ENCODE data around the gene GPRIN3. TPM values are rescaled to one million over a fixed set of nuclear protein-coding genes. Genes with fewer than 3 reads are reported as not detected.

Gene GPRIN3
- total and polyA plus RNA-seq, 4 experiments from 2014 or later, result 6.9 to 32.5 (median 25.7) TPM

- POLR2A ChIA-PET (ENCODE audit: partially characterized antibody), result no interaction called here
- no peak overlapping the region for H3K4me3 Mint-ChIP-seq
- H3K27me3 Mint-ChIP-seq, result peaks cover 4% of the 10 kb centered on the region in 2 donors
- Histone ChIP-seq H3K36me3 (ENCODE audit: insufficient read depth, low read length) (no peaks in the 10 kb centered on the region), H3K4me1 (ENCODE audit: insufficient read depth, low read length) (no peaks in the 10 kb centered on the region), H3K9me3 (ENCODE audit: control insufficient read depth in 1 of 2, low read length in 2 of 2) (no peaks in the 10 kb centered on the region), H3K27ac (ENCODE audit: low read depth, low read length) (no peak overlapping the region), H3K4me3 (ENCODE audit: low read length in 2 of 2) (no peak overlapping the region), H3K27me3 (ENCODE audit: insufficient read depth, low read length) (no peaks in the 10 kb centered on the region)
- CTCF ChIA-PET (ENCODE audit: partially characterized antibody), result interaction anchor here (1.6 to 3.2 kb wide), 2 partner anchors 10 to 219 kb away, joined by 9 to 14 read pairs; no protein-coding TSS in a partner anchor
- intact Hi-C loops (cut with micrococcal nuclease), result no loop called here
- H3K4me1 Mint-ChIP-seq, result no peaks in the 10 kb centered on the region
- DNase-seq, result no peak
- H3K27ac Mint-ChIP-seq, result no peak overlapping the region
- peaks cover 0 to 5% (median 0%) of the 10 kb centered on the region in 8 donors for H3K9me3 Mint-ChIP-seq
- H3K36me3 Mint-ChIP-seq, result no peaks in the 10 kb centered on the region
Measured at GRCh38 chr4:89216422-89216821, 91.2 kb downstream of the GPRIN3 start.

- Histone ChIP-seq H3K9me3 (ENCODE audit: control insufficient read depth in 1 of 2, low read length in 2 of 2) (no peaks in the 10 kb centered on the region), H3K4me1 (ENCODE audit: insufficient read depth, low read length) (no peaks in the 10 kb centered on the region), H3K27me3 (ENCODE audit: insufficient read depth, low read length) (no peaks in the 10 kb centered on the region), H3K4me3 (ENCODE audit: low read length in 2 of 2) (no peak overlapping the region), H3K27ac (ENCODE audit: low read depth, low read length) (no peak overlapping the region), H3K36me3 (ENCODE audit: insufficient read depth, low read length) (no peaks in the 10 kb centered on the region)
- Mint-ChIP-seq H3K27ac (no peak overlapping the region), H3K9me3 (peaks cover 0 to 6% (median 0%) of the 10 kb centered on the region in 8 donors), H3K27me3 (peaks cover 4 to 5% of the 10 kb centered on the region in 2 donors), H3K36me3 (no peaks in the 10 kb centered on the region), H3K4me1 (no peaks in the 10 kb centered on the region), H3K4me3 (no peak overlapping the region)
- intact Hi-C loops (cut with micrococcal nuclease), result no loop called here
- POLR2A ChIA-PET (ENCODE audit: partially characterized antibody), result no interaction called here
- DNase-seq, result no peak
- CTCF ChIA-PET (ENCODE audit: partially characterized antibody), result interaction anchor here (0.8 to 3.2 kb wide), 2 partner anchors 11 to 219 kb away, joined by 3 to 14 read pairs; no protein-coding TSS in a partner anchor
Measured at GRCh38 chr4:89215736-89216135, 91.9 kb downstream of the GPRIN3 start.

- H3K9me3 ChIP-seq (ENCODE audit: control insufficient read depth in 1 of 2, low read length in 2 of 2), result no peaks in the 10 kb centered on the region
- intact Hi-C loops (cut with micrococcal nuclease), result no loop called here
- H3K9me3 Mint-ChIP-seq, result peaks cover 0 to 6% (median under 1%) of the 10 kb centered on the region in 8 donors
- no peak overlapping the region for H3K27ac Mint-ChIP-seq
- no peaks in the 10 kb centered on the region for H3K36me3 ChIP-seq (ENCODE audit: insufficient read depth, low read length)
- DNase-seq, result no peak
- no peaks in the 10 kb centered on the region for H3K4me1 ChIP-seq (ENCODE audit: insufficient read depth, low read length)
- H3K27me3 Mint-ChIP-seq, result peaks cover 4 to 5% of the 10 kb centered on the region in 2 donors
- H3K27ac ChIP-seq (ENCODE audit: low read depth, low read length), result no peak overlapping the region
- H3K36me3 Mint-ChIP-seq, result no peaks in the 10 kb centered on the region
- H3K27me3 ChIP-seq (ENCODE audit: insufficient read depth, low read length), result no peaks in the 10 kb centered on the region
- CTCF ChIA-PET (ENCODE audit: partially characterized antibody), result no interaction called here
- H3K4me3 ChIP-seq (ENCODE audit: low read length in 2 of 2), result no peak overlapping the region
- no peaks in the 10 kb centered on the region for H3K4me1 Mint-ChIP-seq
- H3K4me3 Mint-ChIP-seq, result no peak overlapping the region
- POLR2A ChIA-PET (ENCODE audit: partially characterized antibody), result interaction anchor here (0.6 kb wide), 1 partner anchor 682 kb away, joined by 3 read pairs; no protein-coding TSS in a partner anchor
Measured at GRCh38 chr4:89214308-89214707, 93.3 kb downstream of the GPRIN3 start.

GRCh38 chr4:89213382-89213701 lies 94.3 kb downstream of the GPRIN3 start:
- peaks cover 0 to 8% (median 2%) of the 10 kb centered on the region in 8 donors for H3K9me3 Mint-ChIP-seq
- H3K27ac Mint-ChIP-seq, result no peak overlapping the region
- DNase-seq, result no peak
- no peaks in the 10 kb centered on the region for H3K4me1 ChIP-seq (ENCODE audit: insufficient read depth, low read length)
- H3K4me1 Mint-ChIP-seq, result no peaks in the 10 kb centered on the region
- no peak overlapping the region for H3K4me3 ChIP-seq (ENCODE audit: low read length in 2 of 2)
- H3K27me3 ChIP-seq (ENCODE audit: insufficient read depth, low read length), result no peaks in the 10 kb centered on the region
- no peaks in the 10 kb centered on the region for H3K9me3 ChIP-seq (ENCODE audit: control insufficient read depth in 1 of 2, low read length in 2 of 2)
- POLR2A ChIA-PET (ENCODE audit: partially characterized antibody), result no interaction called here
- no peaks in the 10 kb centered on the region for H3K36me3 ChIP-seq (ENCODE audit: insufficient read depth, low read length)
- no peaks in the 10 kb centered on the region for H3K36me3 Mint-ChIP-seq
- peaks cover 4 to 5% of the 10 kb centered on the region in 2 donors for H3K27me3 Mint-ChIP-seq
- CTCF ChIA-PET (ENCODE audit: partially characterized antibody), result interaction anchor here (0.8 kb wide), 1 partner anchor 13 kb away, joined by 3 read pairs; no protein-coding TSS in a partner anchor
- no peak overlapping the region for H3K27ac ChIP-seq (ENCODE audit: low read depth, low read length)
- no peak overlapping the region for H3K4me3 Mint-ChIP-seq
- intact Hi-C loops (cut with micrococcal nuclease), result no loop called here

GRCh38 chr4:89212666-89213381 lies 94.8 kb downstream of the GPRIN3 start:
- Mint-ChIP-seq H3K4me1 (no peaks in the 10 kb centered on the region), H3K4me3 (no peak overlapping the region), H3K36me3 (no peaks in the 10 kb centered on the region), H3K27ac (no peak overlapping the region), H3K9me3 (peaks cover 0 to 9% (median 5%) of the 10 kb centered on the region in 8 donors), H3K27me3 (peaks cover 5 to 6% of the 10 kb centered on the region in 2 donors)
- Histone ChIP-seq H3K4me3 (ENCODE audit: low read length in 2 of 2) (no peak overlapping the region), H3K9me3 (ENCODE audit: control insufficient read depth in 1 of 2, low read length in 2 of 2) (no peaks in the 10 kb centered on the region), H3K27ac (ENCODE audit: low read depth, low read length) (no peak overlapping the region), H3K4me1 (ENCODE audit: insufficient read depth, low read length) (no peaks in the 10 kb centered on the region), H3K27me3 (ENCODE audit: insufficient read depth, low read length) (no peaks in the 10 kb centered on the region), H3K36me3 (ENCODE audit: insufficient read depth, low read length) (no peaks in the 10 kb centered on the region)
- ChIA-PET POLR2A (ENCODE audit: partially characterized antibody) (no interaction called here), CTCF (ENCODE audit: partially characterized antibody) (interaction anchor here (0.8 to 1.8 kb wide), 2 partner anchors 11 to 14 kb away, joined by 3 to 4 read pairs; no protein-coding TSS in a partner anchor)
- intact Hi-C loops (cut with micrococcal nuclease), result no loop called here
- DNase-seq, result no peak

- no peak for DNase-seq
- Histone ChIP-seq H3K36me3 (ENCODE audit: insufficient read depth, low read length) (no peaks in the 10 kb centered on the region), H3K4me1 (ENCODE audit: insufficient read depth, low read length) (no peaks in the 10 kb centered on the region), H3K9me3 (ENCODE audit: control insufficient read depth in 1 of 2, low read length in 2 of 2) (no peaks in the 10 kb centered on the region), H3K4me3 (ENCODE audit: low read length in 2 of 2) (no peak overlapping the region), H3K27ac (ENCODE audit: low read depth, low read length) (no peak overlapping the region), H3K27me3 (ENCODE audit: insufficient read depth, low read length) (no peaks in the 10 kb centered on the region)
- no peaks in the 10 kb centered on the region for H3K4me1 Mint-ChIP-seq
- intact Hi-C loops (cut with micrococcal nuclease), result no loop called here
- CTCF ChIA-PET (ENCODE audit: partially characterized antibody), result no interaction called here
- H3K36me3 Mint-ChIP-seq, result no peaks in the 10 kb centered on the region
- H3K27ac Mint-ChIP-seq, result no peak overlapping the region
- peaks cover 0 to 7% (median 4%) of the 10 kb centered on the region in 8 donors for H3K9me3 Mint-ChIP-seq
- POLR2A ChIA-PET (ENCODE audit: partially characterized antibody), result no interaction called here
- H3K27me3 Mint-ChIP-seq, result peaks cover 0 to 5% of the 10 kb centered on the region in 2 donors
- H3K4me3 Mint-ChIP-seq, result no peak overlapping the region
Measured at GRCh38 chr4:89204624-89205023, 103.0 kb downstream of the GPRIN3 start.

GRCh38 chr4:89203902-89204301 lies 103.7 kb downstream of the GPRIN3 start:
- no peaks in the 10 kb centered on the region for H3K9me3 ChIP-seq (ENCODE audit: control insufficient read depth in 1 of 2, low read length in 2 of 2)
- Mint-ChIP-seq H3K9me3 (peaks cover 0 to 6% (median 3%) of the 10 kb centered on the region in 8 donors), H3K36me3 (no peaks in the 10 kb centered on the region), H3K27me3 (peaks cover 0 to 5% of the 10 kb centered on the region in 2 donors), H3K27ac (no peak overlapping the region), H3K4me1 (no peaks in the 10 kb centered on the region), H3K4me3 (no peak overlapping the region)
- H3K27ac ChIP-seq (ENCODE audit: low read depth, low read length), result no peak overlapping the region
- POLR2A ChIA-PET (ENCODE audit: partially characterized antibody), result no interaction called here
- no peak overlapping the region for H3K4me3 ChIP-seq (ENCODE audit: low read length in 2 of 2)
- CTCF ChIA-PET (ENCODE audit: partially characterized antibody), result no interaction called here
- no peaks in the 10 kb centered on the region for H3K27me3 ChIP-seq (ENCODE audit: insufficient read depth, low read length)
- H3K36me3 ChIP-seq (ENCODE audit: insufficient read depth, low read length), result no peaks in the 10 kb centered on the region
- no peak for DNase-seq
- intact Hi-C loops (cut with micrococcal nuclease), result no loop called here
- H3K4me1 ChIP-seq (ENCODE audit: insufficient read depth, low read length), result no peaks in the 10 kb centered on the region
